ENCODE measurements around the gene CACNG4. TPM values are rescaled to one million over a fixed set of nuclear protein-coding genes. Genes with fewer than 3 reads are reported as not detected.

CACNG4 gene
- polyA plus RNA-seq, 3 donors = not detected

DNA sequence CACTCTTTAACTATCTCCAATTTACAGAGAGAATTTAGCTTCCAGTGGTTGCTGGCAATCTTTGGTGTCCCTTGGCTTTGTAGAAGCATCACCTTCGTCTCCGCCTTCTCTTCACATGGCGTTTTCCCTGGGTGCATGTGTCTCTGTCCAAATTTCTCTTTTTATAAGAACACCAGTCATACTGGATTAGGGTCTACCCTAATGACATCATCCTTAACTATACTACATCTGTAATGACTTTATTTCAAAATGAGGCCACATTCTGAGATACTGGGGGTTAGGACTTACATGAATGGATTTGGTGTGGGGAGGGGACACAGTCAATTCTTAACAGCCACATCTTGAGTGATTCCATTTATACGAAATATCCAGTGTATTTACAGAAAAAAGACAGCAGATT lies 22.2 kb downstream of the CACNG4 start:
- intact Hi-C loops (cut with micrococcal nuclease) = no loop called here
- Histone ChIP-seq H3K27me3 (ENCODE audit: control insufficient read depth in 2 of 2, insufficient read depth in 2 of 2, low read length in 2 of 2) (no peaks in the 10 kb centered on the region), H4K20me1 (ENCODE audit: insufficient read depth, low read length) (no peaks in the 10 kb centered on the region), H3K79me2 (ENCODE audit: insufficient read depth, low read length) (no peaks in the 10 kb centered on the region), H2AFZ (ENCODE audit: insufficient read depth, low read depth, low read length, poor library complexity, severe bottlenecking) (no peak overlapping the region), H3K9me3 (replicated peaks in 1 of 2; ENCODE audit: control insufficient read depth in 1 of 2, insufficient read depth in 1 of 2, low read length in 2 of 2) (no peaks in the 10 kb centered on the region), H3K36me3 (replicated peaks in 1 of 2; ENCODE audit: control insufficient read depth in 1 of 2, insufficient read depth in 2 of 2, low read length in 2 of 2) (no peaks in the 10 kb centered on the region), H3K4me2 (replicated peaks; ENCODE audit: extremely low read depth, low read length, poor library complexity, severe bottlenecking) (no peak overlapping the region), H3K4me1 (ENCODE audit: control insufficient read depth in 1 of 2, insufficient read depth in 2 of 2, low read length in 2 of 2) (no peaks in the 10 kb centered on the region), H3K4me3 (replicated peaks in 1 of 3; ENCODE audit: low read depth in 2 of 3, low read length in 3 of 3) (no peak overlapping the region), H3K27ac (ENCODE audit: low read depth in 1 of 2, low read length in 2 of 2) (no peak overlapping the region), H3K9ac (ENCODE audit: insufficient read depth, low read length, poor library complexity, severe bottlenecking) (no peak overlapping the region)
- H3K27ac Mint-ChIP-seq = no peak overlapping the region
- H3K36me3 Mint-ChIP-seq = no peaks in the 10 kb centered on the region
- TF ChIP-seq, protein P1, sequence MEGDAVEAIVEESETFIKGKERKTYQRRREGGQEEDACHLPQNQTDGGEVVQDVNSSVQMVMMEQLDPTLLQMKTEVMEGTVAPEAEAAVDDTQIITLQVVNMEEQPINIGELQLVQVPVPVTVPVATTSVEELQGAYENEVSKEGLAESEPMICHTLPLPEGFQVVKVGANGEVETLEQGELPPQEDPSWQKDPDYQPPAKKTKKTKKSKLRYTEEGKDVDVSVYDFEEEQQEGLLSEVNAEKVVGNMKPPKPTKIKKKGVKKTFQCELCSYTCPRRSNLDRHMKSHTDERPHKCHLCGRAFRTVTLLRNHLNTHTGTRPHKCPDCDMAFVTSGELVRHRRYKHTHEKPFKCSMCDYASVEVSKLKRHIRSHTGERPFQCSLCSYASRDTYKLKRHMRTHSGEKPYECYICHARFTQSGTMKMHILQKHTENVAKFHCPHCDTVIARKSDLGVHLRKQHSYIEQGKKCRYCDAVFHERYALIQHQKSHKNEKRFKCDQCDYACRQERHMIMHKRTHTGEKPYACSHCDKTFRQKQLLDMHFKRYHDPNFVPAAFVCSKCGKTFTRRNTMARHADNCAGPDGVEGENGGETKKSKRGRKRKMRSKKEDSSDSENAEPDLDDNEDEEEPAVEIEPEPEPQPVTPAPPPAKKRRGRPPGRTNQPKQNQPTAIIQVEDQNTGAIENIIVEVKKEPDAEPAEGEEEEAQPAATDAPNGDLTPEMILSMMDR (IDR thresholded peaks at IDR 0.05) = no peak
- H3K4me3 Mint-ChIP-seq = no peak overlapping the region
- peaks cover 16 to 25% (median 22%) of the 10 kb centered on the region in 3 donors for H3K27me3 Mint-ChIP-seq (ENCODE audit: low read depth in 3 of 3)
- DNase-seq = no peak
- 100% methylated on average over 2 of the region's 4 CpGs for WGBS (ENCODE audit: insufficient coverage)
- peaks cover 2% of the 10 kb centered on the region for H3K4me1 Mint-ChIP-seq
- H3K9me3 Mint-ChIP-seq = peaks cover 0 to 8% (median 3%) of the 10 kb centered on the region in 7 donors

DNA sequence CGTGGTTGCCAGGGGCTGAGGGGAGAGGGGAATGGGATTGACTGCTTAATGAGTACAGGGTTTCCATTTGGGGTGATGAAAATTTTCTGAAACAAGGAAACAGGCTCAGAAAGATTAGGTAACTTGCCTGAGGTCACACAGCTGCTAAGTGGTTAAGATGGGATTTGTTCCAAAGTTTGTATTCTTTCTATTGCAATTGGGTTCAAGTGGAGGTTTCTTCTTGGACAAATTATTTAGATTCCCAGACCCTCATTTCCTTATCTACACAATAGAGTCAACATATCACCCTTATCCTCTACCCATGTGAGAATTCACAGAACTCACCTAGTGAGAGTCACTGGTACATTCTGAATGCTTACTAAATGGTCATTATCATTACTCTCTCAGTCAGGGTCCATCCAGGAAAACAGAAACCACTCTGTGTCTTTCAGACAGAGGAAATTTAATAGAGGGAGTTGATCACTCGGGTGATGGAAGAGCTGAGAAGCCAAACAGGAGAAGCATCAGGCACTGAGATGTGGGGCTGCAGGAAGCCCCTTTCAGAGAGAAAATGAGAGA lies 22.6 kb downstream of the CACNG4 start:
- H3K27me3 ChIP-seq (ENCODE audit: control insufficient read depth in 2 of 2, insufficient read depth in 2 of 2, low read length in 2 of 2) = no peaks in the 10 kb centered on the region
- Mint-ChIP-seq H3K27ac (no peak overlapping the region), H3K4me1 (peaks cover 2% of the 10 kb centered on the region), H3K36me3 (no peaks in the 10 kb centered on the region), H3K27me3 (ENCODE audit: low read depth in 3 of 3) (peaks cover 16 to 27% (median 22%) of the 10 kb centered on the region in 3 donors), H3K9me3 (peaks cover 0 to 7% (median under 1%) of the 10 kb centered on the region in 7 donors), H3K4me3 (no peak overlapping the region)
- H3K79me2 ChIP-seq (ENCODE audit: insufficient read depth, low read length) = no peaks in the 10 kb centered on the region
- no peaks in the 10 kb centered on the region for H3K4me1 ChIP-seq (ENCODE audit: control insufficient read depth in 1 of 2, insufficient read depth in 2 of 2, low read length in 2 of 2)
- H3K9me3 ChIP-seq (replicated peaks in 1 of 2; ENCODE audit: control insufficient read depth in 1 of 2, insufficient read depth in 1 of 2, low read length in 2 of 2) = no peaks in the 10 kb centered on the region
- no peak for DNase-seq
- no peak overlapping the region for H3K4me2 ChIP-seq (replicated peaks; ENCODE audit: extremely low read depth, low read length, poor library complexity, severe bottlenecking)
- H2AFZ ChIP-seq (ENCODE audit: insufficient read depth, low read depth, low read length, poor library complexity, severe bottlenecking) = no peak overlapping the region
- H3K9ac ChIP-seq (ENCODE audit: insufficient read depth, low read length, poor library complexity, severe bottlenecking) = no peak overlapping the region
- H3K36me3 ChIP-seq (replicated peaks in 1 of 2; ENCODE audit: control insufficient read depth in 1 of 2, insufficient read depth in 2 of 2, low read length in 2 of 2) = no peaks in the 10 kb centered on the region
- TF ChIP-seq, protein P1 (IDR thresholded peaks at IDR 0.05) = no peak
- H3K27ac ChIP-seq (ENCODE audit: low read depth in 1 of 2, low read length in 2 of 2) = no peak overlapping the region
- H4K20me1 ChIP-seq (ENCODE audit: insufficient read depth, low read length) = no peaks in the 10 kb centered on the region
- intact Hi-C loops (cut with micrococcal nuclease) = no loop called here
- WGBS (ENCODE audit: insufficient coverage) = 77% methylated on average over 2 of the region's 2 CpGs
- no peak overlapping the region for H3K4me3 ChIP-seq (replicated peaks in 1 of 3; ENCODE audit: low read depth in 2 of 3, low read length in 3 of 3)

All from CD14-positive monocyte (primary cell).